ENCODE measurements around the gene ARRB2. TPM values are rescaled to one million over a fixed set of nuclear protein-coding genes. Genes with fewer than 3 reads are reported as not detected.
A peak's percentile ranks its signal among the peaks of the same experiment; 100 is the strongest.
"Not testable (repeated sequence)": the region's sequence is repeated elsewhere in the genome, so short reads cannot be mapped to it uniquely, and the experiment has no call there.

The ARRB2 gene
- polyA plus RNA-seq, 1 donor from 2014 or later: 28.3 TPM

GRCh38 chr17:4701116-4701515 is 9.3 kb upstream of the ARRB2 start:
- no peak overlapping the region for H3K4me2 ChIP-seq (ENCODE audit: low read length)
- H2AFZ ChIP-seq (ENCODE audit: low read depth, low read length): no peak overlapping the region
- TF ChIP-seq TAF1 (IDR thresholded peaks at IDR 0.05; ENCODE audit: low read depth) (no peak), SMC3 (conservative IDR thresholded peaks at IDR 0.05; ENCODE audit: poor library complexity) (no peak), CTCF (IDR thresholded peaks at IDR 0.05; ENCODE audit: poor library complexity, severe bottlenecking) (no peak), POLR2AphosphoS5 (IDR thresholded peaks at IDR 0.05) (no peak), REST (IDR thresholded peaks at IDR 0.05; ENCODE audit: borderline replicate concordance) (no peak), RAD21 (conservative IDR thresholded peaks at IDR 0.05) (no peak), EP300 (conservative IDR thresholded peaks at IDR 0.05; ENCODE audit: poor library complexity, severe bottlenecking) (no peak), MXI1 (conservative IDR thresholded peaks at IDR 0.05; ENCODE audit: poor library complexity, severe bottlenecking) (no peak), EZH2 (IDR thresholded peaks at IDR 0.05; ENCODE audit: borderline replicate concordance, insufficient read depth, low read length, poor library complexity, severe bottlenecking) (no peak)
- no peak overlapping the region for H3K27ac ChIP-seq (ENCODE audit: low read length)
- peaks cover 47% of the 10 kb centered on the region for H3K79me2 ChIP-seq (replicated peaks; ENCODE audit: insufficient read depth, low read length)
- no peaks in the 10 kb centered on the region for H3F3A ChIP-seq (ENCODE audit: insufficient read depth, low read length, poor library complexity, severe bottlenecking)
- H3K9me2 ChIP-seq (ENCODE audit: insufficient read depth, low read length): no peaks in the 10 kb centered on the region
- no peaks in the 10 kb centered on the region for H3K36me3 ChIP-seq (ENCODE audit: insufficient read depth, low read length)
- no peaks in the 10 kb centered on the region for H4K20me1 ChIP-seq (ENCODE audit: insufficient read depth)
- no peaks in the 10 kb centered on the region for H3K27me3 ChIP-seq (ENCODE audit: insufficient read depth, low read depth, low read length)
- no peak overlapping the region for H3K9ac ChIP-seq (ENCODE audit: low read length)
- H3K4me3 ChIP-seq (ENCODE audit: low read length): no peak overlapping the region
- no peaks in the 10 kb centered on the region for H3K9me3 ChIP-seq (ENCODE audit: low read length)

- TF ChIP-seq CTCF (IDR thresholded peaks at IDR 0.05; ENCODE audit: poor library complexity, severe bottlenecking) (no peak), POLR2AphosphoS5 (IDR thresholded peaks at IDR 0.05) (no peak), REST (IDR thresholded peaks at IDR 0.05; ENCODE audit: borderline replicate concordance) (no peak), SMC3 (conservative IDR thresholded peaks at IDR 0.05; ENCODE audit: poor library complexity) (no peak), MXI1 (conservative IDR thresholded peaks at IDR 0.05; ENCODE audit: poor library complexity, severe bottlenecking) (no peak), RAD21 (conservative IDR thresholded peaks at IDR 0.05) (no peak), EP300 (conservative IDR thresholded peaks at IDR 0.05; ENCODE audit: poor library complexity, severe bottlenecking) (no peak), EZH2 (IDR thresholded peaks at IDR 0.05; ENCODE audit: borderline replicate concordance, insufficient read depth, low read length, poor library complexity, severe bottlenecking) (no peak), TAF1 (IDR thresholded peaks at IDR 0.05; ENCODE audit: low read depth) (no peak)
- H3K9ac ChIP-seq (ENCODE audit: low read length): peak overlapping the region; percentile 82
- H2AFZ ChIP-seq (ENCODE audit: low read depth, low read length): peak overlapping the region; percentile 82
- H3K36me3 ChIP-seq (ENCODE audit: insufficient read depth, low read length): no peaks in the 10 kb centered on the region
- no peaks in the 10 kb centered on the region for H3K27me3 ChIP-seq (ENCODE audit: insufficient read depth, low read depth, low read length)
- H3K9me2 ChIP-seq (ENCODE audit: insufficient read depth, low read length): no peaks in the 10 kb centered on the region
- H3K9me3 ChIP-seq (ENCODE audit: low read length): no peaks in the 10 kb centered on the region
- H3F3A ChIP-seq (ENCODE audit: insufficient read depth, low read length, poor library complexity, severe bottlenecking): no peaks in the 10 kb centered on the region
- peak overlapping the region; percentile 92 for H3K4me3 ChIP-seq (ENCODE audit: low read length)
- peak overlapping the region; percentile 62 for H3K4me2 ChIP-seq (ENCODE audit: low read length)
- H4K20me1 ChIP-seq (ENCODE audit: insufficient read depth): no peaks in the 10 kb centered on the region
- H3K27ac ChIP-seq (ENCODE audit: low read length): peak overlapping the region; percentile 68
- H3K79me2 ChIP-seq (replicated peaks; ENCODE audit: insufficient read depth, low read length): peaks cover 36% of the 10 kb centered on the region
These were observed 7.1 kb upstream of the ARRB2 start for GRCh38 chr17:4703330-4703691.

GRCh38 chr17:4704574-4704907 is 5.9 kb upstream of the ARRB2 start:
- not testable (repeated sequence) for H3K9me2 ChIP-seq (ENCODE audit: insufficient read depth, low read length); H3K36me3 ChIP-seq (ENCODE audit: insufficient read depth, low read length); H3F3A ChIP-seq (ENCODE audit: insufficient read depth, low read length, poor library complexity, severe bottlenecking); H3K9me3 ChIP-seq (ENCODE audit: low read length); H3K27me3 ChIP-seq (ENCODE audit: insufficient read depth, low read depth, low read length); H3K4me2 ChIP-seq (ENCODE audit: low read length); H4K20me1 ChIP-seq (ENCODE audit: insufficient read depth)
- peak overlapping the region; percentile 80 for H2AFZ ChIP-seq (ENCODE audit: low read depth, low read length)
- peak overlapping the region; percentile 92 for H3K4me3 ChIP-seq (ENCODE audit: low read length)
- H3K79me2 ChIP-seq (replicated peaks; ENCODE audit: insufficient read depth, low read length): peaks cover 36% of the 10 kb centered on the region
- peak overlapping the region; percentile 82 for H3K9ac ChIP-seq (ENCODE audit: low read length)
- H3K27ac ChIP-seq (ENCODE audit: low read length): peak overlapping the region; percentile 68

Data from neural cell (in vitro differentiated cells).